GM19238 (cell line): ENCODE data around the gene FHIT.

Experiments used
- DNase-seq: peaks from one replicate; pipeline ENCODE4 v3.0.0; 2011; ENCODE audit warnings: low spot score; ENCODE audit not compliant: insufficient read length

The FHIT gene

DNA sequence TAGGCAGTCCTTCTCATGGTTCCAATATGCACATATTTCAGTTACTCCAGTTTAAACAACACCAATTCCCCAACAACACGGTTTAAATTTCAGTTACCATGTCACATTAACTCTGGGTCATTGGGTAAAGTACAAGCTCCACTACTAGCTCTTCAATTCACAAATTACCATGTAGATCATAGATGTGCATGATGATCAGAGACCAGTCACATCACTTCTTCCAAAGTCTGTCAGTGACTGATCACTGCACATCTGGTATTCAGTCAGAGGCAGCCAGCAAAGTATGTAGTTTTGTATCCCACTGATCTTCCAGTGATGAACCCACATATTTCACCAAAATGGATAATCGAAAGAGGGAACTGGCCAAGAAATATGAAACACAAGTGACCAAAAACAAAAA, 1223.0 kb downstream of the FHIT start:
- no peak for DNase-seq

DNA sequence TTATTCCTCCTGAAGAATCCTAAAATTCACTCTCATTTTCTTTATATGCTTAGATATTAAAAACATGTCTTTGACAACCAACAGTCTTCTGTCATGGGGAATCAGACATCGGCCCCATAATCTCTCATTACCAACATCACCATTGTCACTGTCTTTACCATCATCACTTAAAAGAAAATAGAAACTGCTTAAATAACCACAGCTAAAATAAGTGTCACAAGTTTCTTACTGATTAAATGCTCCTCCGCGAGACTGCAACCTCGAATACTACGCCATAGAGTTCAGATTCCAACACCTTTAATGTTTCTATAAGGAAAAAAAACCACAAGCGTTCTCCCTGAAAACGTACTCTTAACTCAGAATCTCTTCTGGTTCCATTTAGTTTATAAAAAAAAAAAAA, 1223.9 kb downstream of the FHIT start:
- DNase-seq, result no peak

DNA sequence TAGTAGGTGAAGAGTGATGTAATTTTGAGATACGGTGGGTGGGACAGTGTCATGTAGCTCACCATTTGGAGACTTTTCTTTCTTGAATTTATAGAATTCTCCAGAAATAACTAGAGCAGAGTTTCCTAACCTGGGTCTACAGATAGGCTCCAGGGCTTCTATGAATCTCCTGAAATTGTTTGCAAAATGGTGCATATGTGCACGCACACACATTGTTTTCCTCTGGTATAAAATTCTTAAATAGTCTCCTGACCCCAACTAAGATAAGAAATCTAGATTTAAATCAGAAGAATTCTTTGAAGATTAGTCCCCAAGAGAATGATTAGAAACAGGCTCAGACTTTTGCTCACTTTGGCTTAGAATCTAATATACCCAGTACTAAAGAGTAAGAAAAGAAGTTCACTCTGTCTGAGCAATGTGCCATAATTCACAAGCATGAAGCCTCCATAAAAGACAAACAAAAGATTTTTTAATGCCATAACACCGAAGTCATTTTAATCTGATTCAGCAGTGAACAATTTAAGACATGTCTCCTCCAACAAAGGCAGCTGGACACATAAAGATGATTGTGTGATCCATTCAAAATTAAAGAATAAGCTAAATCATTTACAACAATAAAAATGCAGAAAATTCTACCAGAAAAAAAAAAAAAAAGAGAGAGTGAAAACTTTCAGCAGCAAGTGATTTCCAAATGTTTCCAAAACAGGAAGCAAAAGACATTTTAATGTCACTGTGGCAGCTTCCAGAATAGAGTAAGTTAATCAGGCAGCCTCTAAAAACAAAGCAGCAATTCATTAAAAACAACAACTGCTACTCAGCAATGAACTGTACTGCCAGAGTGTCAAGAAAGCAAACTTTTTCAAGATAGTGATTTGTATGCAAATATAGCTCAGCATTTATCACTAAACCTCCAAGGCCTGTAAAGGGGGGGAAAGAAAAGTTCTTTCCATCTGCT, 1225.9 kb downstream of the FHIT start:
- no peak for DNase-seq

DNA sequence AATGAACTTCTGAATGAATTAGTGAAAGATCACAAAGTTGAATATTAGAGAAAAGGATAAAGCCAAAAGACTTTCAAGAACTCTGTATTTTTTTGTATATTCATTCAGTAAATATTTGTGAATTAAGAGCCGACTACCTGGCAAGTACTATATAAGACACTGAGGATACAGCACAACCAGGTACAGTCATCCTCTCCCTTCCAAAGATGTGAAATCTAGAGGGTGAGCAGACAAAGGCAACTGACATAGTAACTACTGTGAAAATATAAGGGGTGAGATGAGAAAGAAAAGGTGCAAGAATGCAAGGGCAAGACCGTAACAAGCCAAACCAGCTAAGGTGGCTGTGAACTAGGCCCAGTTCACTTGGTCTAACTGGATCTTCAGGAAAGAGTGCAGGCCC, 1226.9 kb downstream of the FHIT start:
- DNase-seq, result no peak

DNA sequence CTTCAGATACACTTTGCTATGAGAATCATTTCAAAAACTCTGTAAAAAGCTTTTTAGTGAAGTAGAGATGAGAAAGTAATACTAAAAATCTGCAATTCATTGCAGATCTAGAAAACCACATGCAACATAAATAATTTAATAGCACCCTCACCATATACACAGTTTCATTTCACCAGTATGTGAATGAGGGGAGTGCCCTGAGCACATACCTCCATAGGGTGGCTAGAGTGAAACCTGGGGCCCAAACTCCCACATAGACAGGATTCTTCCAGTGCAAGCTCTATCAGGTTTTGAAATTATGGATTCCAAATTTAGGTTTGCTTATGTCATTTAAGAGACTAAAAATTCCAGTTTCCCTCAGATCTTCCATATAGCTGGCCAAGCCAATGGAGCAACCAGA, 1228.1 kb downstream of the FHIT start:
- no peak for DNase-seq

DNA sequence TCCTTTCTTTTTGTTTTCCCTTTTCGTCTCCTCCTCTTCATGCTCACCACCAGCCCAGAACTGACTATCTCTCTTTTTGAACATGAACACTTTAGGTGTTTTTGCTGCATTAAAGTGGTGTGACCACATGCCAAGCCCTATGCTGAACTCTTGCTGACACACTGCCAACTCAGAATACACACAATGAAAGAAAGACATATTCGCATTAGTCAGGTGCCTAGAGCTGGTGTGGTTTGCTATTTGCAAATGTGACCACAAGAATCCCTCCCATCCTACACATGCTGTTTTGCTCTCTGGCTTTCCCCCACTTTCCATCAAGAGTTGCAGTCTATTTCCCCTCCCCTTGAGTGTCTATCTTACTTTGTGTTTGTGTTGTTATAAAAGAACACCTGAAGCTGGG, 1233.6 kb downstream of the FHIT start:
- no peak for DNase-seq

DNA sequence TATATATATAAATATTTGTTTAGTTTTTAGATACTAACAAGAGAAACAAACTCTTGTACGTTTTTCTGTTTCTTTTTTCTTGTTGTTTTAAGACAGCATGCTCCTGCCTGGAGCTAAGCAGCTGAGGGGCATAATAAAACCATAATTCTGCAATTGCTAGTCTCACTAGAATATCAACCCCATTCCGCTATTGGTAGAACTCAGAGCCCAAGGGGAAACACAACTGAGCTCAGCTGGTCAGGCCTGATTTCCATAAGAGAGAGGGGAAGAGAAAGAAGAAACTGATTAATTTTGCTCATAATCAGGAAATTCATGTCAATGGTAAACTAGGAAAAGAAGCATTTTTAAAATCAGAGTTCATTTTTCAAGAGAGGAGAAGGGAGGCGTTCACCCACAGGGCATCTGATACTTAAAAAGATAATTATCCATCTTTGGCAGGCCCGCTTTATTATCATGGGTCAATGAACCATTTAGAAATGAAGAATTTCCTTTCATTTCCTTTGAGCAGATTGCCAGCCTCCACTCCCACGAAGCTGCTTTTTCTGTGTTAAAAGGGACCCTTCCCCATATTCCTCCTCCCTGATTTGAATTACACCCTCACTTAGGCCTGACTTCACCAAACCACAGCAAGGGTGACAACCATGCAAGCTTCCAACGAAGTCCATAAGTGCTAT, 1236.1 kb downstream of the FHIT start:
- DNase-seq, result no peak

DNA sequence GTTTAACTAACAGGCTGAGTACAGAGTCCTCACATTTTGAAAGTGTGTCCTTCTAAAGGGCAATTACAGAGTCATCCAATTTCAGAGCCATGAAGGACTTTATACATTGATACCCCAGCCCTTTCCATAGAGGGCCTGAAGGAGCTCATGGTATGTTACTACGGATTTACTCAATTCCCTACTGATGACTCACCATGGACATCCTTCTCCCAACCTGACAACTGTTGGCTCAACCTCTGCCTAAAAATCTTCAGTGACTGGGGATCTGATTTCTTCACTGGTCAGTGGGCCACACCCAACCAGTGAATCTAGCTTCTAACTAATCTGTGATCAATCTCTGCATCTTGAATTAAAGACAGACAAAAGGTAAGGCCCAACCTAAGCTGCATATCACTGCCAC, 1238.0 kb downstream of the FHIT start:
- no peak for DNase-seq

DNA sequence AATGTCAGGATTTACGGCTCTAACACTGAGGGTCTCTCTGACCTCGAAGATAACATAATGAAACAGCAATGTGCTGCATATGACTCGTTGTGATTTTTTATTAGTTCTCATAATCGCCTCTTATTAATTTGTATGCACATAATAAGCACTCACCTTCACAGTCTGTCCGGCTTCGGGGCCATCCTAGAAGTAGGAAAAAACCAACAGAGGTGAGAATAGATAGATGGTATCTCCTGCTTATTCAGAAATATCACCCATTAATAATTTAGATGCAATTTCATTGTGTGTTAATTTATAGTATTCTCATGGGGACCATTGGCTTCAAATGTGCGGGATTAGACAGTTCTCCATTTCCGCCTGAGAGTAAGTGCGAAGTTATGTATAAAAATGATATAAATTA, 1240.0 kb downstream of the FHIT start:
- no peak for DNase-seq

DNA sequence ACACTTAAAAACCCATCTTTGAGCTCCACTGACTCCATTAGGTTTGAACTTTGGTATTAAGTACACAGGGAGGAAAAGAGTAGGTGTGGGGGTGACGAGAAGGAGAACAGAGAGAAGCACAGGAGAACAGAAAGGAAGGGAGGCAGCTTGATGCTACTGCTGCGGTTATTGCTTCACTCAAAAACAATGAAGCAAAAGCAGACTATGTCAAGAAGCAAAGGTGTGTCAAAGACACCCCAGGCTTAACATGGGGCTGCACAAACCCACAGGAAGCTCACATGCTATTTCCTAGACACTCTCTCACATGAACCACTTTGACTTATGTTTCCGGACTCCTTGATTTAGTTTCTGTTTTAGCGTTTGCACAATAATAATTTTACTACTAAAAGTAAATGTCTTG, 1240.5 kb downstream of the FHIT start:
- peak; percentile 4 for DNase-seq

DNA sequence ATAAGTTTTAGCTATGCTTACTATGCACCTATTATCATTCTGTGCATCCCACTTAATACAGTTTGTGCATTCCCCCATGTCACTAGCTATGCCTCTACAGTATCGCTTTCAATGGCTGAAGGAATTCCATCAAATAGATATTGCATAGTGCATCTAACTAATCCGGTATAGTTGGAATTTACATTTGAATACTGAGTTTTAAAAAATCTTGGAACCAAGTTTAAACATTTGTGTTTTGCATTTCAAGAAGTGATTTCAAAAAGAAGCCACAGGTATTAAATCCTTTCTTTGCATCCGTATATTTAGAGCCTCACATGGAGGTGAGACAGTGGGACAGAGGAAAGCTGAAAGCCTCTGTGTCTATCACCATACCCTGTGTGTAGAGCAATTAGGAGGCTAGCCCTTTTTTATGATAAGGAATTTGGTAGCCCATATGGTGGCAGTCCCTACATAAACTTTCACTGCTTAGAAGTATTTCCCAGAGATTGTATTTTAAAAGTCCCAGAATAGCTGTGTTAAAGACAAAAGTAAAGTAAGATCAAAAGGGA, 1241.2 kb downstream of the FHIT start:
- no peak for DNase-seq

DNA sequence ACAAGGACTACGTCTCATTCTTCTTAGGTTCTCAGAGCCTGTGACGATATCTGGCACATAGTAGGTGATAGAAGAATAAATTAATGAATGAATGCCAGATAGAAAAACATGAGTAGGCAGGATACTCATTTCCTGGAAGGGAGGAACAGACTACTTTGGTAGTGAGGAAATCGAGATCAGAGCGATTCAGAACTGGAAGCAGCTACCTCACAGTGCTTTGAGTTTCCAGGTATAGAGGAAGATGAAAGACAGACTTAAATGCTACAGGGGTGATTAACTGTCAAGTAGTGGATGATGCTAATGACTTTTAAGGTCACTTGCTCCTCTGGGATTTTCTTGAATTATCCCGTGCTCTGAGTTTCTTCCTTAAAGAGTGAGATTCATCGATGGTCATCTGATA, 1249.9 kb downstream of the FHIT start:
- no peak for DNase-seq

DNA sequence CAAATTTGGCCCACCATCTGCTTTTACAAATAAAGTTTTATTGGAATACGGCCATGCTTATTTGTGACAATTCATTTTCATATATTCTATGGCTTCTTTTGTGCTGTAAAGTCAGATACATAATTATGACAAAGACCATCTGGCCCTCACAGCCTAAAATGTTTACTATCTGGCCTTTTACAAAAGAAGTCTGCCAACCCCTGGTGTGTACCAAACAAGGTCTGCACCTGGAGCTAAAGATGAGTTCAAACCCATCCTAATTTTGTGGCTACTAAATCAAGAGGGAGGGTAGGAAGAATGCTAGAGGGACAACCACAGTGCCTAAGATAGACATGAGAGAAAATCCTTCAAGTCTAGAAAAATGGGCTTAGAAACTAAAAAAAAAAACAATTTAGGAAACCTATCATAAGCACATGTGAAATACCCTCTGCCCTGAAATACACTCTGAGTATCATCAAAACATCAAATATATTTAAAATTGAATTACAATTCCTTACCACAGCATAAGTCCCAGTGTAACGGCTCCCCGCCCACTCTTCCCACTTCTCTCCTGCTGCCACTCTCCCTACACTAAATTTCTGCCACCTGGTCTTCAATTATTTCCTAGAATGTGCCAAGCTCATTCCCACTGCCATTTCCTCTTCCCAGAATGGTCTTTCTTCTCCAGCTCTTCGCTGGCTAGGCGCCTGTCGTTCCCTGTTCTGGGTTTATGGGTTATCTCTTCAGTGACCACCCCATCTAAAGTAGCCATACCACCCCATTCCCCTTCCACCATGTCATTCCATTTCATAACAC, 1250.7 kb downstream of the FHIT start:
- DNase-seq, result no peak

DNA sequence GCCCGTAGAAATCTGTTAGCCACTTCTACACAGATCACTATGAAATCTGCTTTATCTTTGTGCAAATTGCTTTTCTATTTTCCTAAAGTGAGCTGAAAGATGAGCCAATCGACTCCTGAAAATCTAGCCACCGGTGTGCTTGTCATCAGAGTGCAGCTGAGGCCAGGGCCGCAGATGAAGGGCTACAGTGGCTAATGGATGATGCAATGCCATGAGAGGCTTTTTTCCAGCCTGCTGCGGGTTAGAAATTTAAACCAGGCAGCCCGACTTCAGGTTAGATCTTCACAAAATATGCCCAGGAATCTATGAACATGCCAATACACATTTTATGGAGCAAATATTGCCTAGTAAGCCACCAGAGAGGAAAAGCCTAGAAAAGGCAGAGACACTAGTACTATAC, 1253.2 kb downstream of the FHIT start:
- no peak for DNase-seq

DNA sequence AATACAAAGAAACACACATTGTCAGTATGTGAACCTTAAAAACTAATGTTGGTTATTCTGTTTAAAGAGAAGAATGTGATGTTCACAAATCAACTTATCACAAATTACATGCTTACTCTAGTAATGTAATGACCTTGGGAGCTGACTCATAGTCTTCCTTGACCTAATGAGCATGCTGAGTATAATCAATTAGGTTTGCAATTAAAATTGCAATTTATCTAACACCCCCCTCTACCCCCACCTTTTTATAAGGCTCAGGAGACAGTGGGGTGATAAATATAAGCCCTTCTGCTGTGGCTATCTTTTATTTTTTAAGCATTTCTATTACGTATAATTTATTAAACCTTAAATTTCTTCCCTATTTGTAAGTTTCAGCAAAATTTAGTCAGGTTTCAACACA, 1253.7 kb downstream of the FHIT start:
- no peak for DNase-seq

DNA sequence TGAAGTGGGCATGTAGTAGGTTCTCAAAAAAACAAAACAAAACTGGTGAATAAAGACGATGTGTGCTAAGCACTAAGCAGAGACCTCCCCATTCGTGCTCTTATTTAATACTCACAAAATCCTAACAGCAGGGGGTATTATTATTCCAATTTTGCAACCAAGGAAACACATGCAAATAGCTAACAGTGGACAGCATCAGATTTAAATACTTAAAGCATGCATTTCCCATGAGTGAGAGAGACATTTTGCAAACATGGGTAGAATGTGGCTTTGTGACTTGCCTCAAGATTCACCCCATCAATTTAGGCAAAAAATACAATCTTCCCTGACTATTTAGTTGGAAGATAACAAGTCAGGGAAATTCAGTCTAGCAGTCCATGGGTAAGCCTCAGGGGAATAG, 1255.2 kb downstream of the FHIT start:
- no peak for DNase-seq

DNA sequence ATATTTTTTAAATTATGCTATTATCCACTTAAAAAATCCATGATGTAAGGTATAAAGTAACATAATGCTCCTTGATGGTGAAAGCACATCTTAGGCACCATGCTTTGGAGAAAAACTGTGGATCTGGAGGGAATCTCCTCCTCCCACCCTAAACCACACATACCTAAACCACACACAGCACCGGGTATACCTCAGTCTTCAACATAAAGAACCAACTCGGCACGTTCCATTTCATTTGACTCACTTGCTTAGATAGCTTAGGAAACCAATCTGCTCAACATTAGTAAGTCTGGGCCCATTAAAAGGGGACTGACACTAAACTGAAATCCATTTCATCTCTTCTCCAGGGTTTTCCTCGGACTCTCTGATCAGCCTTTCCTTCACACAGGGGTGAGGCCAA, 1255.7 kb downstream of the FHIT start:
- DNase-seq, result no peak

DNA sequence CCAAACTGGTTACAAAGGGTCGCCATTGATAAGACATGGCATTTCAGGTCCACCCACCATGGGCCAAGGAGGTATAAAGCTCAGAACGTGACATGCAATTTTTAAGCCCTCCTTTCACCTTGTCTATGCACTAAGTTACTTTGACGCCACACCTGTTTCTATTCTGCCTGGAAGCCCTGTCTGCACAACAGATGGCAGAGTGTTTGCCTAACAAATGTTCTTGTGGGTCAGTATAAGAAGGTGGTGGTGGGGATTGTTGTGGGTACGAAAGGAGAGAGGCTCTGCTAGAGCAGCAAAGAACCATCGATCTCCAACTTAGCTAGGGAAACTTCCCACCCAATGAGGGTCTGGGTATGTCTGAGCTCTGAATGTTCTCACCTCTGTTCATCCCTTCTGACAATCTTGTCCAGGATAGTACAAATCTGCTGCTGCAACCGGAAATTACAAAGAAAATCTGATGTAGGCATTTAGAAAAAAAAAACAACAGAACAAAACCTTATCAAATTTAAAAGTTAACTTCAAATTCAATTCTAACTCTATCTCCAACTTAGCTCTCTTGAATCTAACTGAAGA, 1256.4 kb downstream of the FHIT start:
- DNase-seq, result no peak

DNA sequence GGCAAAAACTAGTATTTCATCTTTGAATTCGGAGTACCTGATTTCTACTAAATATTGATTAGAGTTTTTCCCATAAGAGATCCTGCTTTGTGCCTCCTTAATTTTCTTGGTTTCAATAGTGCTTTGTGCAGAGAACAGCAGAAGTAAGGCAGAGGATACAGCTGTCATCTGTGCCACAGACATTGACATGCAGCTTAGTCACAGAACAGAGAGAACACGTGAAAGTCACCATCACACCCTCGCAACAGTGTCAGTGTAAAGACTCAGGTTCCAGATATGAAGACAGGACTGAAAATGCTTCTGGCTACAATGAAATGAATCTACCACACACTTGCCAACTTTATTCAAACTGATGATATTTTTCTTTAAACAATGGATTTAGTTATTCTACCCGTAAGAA, 1258.7 kb downstream of the FHIT start:
- no peak for DNase-seq

DNA sequence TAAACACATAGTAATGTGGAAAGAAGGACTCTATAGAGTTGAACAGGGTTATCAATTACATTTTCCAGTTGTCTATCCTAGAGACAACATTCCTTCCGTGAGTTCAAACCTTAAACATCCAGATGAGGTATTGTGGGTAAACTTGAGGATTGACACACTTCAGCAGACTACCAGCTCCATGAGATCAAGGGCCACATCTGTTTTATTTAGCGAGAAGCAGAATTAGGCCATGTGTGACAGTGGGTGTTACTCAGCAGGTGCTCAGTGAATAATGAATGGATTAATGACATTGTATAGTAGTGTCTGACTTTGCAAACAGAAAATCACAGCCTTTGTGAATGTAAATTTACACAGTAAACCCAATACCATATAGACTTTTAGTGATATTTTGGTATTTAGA, 1260.3 kb downstream of the FHIT start:
- no peak for DNase-seq

DNA sequence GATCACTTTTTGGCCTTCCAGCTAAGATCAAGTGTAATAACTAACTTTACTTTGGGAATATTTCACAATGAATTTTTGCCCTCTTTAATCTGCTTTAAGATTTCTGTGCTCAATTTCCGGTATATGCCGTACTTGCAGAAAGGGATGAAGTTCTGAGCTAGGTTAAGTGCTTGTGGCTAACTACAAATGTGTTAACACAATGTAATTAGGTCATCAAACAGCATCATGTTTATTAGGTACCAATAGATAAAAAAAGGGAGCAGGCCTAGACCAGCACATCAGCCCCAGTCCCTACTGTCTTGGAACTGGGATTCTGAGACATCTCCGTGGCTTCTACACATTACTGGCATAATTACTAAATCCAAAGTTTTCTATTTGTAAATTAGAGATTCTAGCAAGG, 1268.7 kb downstream of the FHIT start:
- DNase-seq, result no peak
